ENCODE results near the gene GRM4.

The GRM4 gene

DNA sequence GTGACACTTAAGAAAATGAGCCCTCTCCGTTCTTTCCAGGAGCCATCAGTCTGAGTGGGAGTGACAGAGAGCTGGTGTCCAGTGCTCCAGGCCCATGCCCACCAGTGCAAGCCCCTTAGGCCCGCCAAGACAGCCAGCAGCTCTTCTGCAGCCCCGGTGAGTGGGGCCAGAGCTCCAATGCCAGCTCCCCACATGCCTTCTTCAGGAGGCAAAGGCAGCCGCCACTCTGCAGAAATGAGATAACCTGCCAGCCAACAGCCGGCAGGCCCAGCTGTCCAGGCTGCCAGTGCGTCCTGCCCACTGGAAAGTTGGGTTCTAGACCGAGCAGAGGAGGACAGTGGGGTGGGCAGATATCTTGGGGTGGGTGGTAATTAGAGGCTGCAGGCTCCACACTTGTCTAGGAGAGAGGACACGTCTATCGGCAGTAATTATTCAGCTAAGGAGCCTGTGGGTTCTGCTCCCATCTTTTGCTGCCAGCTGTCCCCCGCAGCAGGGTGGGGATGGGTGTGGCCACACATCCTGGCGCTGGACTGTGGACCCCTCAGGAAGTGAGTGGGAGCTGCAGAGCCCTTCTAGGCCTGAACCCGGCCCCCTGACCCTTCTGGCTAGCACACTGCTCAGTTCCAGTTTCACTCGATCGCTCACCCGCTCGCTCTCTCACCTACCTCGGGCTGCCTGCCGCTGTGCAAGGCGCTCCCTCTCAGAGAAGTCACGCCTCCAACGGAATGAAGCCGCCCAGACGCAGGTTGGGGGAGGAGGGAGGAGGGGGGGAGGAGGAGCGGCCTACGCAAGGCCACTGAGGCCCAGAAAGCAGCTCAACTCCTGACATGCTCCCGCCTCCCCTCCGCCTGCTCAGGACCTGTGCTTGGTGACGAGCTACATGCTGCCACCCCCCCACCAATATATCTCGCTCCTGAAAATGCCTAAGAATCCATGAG lies 3.6 kb downstream of the GRM4 start:
- DNase-seq: no peak

DNA sequence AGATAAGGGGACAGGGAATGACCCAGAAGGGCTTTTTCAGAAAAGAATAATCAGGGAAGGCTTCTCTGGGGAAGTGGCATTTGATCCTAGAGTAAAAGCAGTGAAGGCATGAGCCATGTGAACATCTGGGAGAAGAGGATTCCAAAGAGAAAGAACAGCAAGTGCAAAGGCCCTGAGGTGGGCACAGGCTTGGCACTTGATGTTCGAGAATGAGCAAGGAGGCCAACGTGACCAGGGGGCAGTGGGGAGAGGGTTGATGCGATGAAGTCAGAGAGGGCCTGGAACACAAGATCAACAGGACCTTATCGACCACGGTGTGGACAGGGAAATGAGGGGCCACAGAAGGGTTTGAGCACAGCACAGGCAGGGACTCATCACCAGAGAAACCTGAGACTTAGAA lies 5.8 kb downstream of the GRM4 start:
- no peak for DNase-seq

DNA sequence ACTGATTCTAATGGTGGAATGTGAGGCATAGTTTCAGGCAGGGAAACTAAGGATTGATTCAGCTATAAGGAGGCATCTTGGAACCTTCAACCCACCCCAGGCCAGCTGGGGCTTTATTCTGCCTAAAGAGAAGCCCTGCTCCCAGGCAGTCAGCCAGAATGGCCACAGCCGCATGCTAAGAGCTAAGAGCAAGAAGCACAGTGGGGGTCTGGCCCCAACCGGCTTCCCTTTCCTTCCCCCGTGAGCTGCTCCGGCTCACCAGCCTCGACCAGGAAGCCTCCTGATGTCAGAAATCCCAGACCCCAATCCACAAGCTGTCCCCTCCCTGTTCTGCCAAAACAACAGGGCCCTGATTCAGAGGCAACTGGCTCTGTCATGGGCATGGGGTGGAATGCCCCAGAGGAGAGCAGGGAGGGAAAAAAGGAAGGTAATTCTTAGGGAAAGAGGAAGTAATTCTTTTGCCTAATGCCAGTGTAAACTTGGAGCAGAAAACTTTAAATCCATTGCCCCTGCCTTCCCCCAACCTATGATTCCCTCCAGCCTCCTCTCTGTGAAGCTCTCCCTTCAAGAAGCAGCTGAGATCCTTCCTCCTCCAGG lies 6.9 kb downstream of the GRM4 start:
- no peak for DNase-seq

DNA sequence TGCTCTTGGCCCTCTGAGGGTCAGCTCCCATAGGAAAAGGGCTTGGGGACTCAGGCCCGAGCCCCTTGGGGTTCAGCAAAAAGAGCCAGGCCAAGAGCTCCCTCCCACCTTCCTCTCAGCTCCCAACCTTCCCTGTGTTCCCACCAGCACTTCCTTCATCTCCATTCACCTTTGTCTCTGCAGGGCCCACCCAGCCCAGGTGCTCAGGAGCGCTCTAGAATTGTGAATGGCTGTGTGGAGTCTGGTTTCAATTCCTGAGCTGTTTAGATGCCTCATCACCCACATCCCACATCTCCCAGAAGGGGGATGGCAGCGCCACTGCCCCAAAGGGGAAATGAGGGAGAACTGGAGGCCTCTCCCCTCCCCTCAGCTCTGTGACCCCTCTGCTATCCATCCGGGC lies 7.7 kb downstream of the GRM4 start:
- DNase-seq: no peak

DNA sequence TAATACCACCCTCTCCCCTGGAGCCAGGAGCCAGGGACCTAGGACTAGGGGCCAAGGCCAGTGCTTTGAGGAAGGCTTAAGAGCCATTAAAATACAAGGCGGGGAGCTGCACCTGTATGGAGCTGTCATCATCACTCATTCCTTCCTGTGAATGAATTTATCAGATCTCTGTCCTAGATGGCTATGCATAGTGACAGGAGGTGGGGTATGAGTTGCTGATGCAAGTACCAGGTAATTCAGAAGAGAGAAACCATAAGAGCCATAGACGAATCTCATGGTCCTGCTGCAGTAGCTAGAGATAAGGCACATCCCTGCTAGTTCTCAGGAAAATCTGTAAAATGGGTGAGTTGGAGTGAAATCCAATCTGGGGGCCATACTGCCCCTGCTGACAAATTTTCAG lies 10.3 kb downstream of the GRM4 start:
- no peak for DNase-seq

DNA sequence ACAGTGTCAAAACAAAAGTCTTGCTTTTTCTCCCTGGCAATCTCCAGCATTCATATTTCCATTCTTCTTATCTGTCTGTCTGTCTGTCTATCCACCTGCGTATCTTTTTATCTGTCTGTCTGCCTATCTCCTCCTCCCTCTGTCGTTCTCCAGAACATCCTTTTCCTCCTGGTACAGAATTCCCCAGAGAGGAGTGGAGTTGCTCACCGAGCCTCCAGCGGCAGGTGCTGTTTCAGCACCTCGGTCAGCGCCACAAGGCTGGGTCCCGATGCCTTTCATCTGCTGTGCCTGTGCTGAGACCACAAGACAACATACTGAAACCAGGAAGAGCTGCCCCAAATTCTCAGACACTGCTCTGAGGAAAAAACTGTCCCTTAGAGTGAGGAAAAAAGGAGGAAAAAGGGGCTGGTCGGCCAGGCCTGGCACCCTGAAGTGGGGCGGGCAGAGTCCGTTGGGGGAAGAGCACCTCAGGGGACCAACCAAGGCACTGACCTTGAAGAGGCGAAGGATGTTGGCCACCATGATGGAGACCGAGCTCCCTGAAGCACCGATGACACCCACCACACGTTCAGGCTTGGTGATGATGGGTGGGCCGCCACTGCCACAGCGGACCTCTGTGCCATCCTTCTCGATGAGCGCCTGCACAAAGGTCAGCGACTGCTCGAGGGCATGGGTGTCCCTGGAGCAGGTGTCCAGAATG lies 13.3 kb downstream of the GRM4 start:
- DNase-seq: no peak

DNA sequence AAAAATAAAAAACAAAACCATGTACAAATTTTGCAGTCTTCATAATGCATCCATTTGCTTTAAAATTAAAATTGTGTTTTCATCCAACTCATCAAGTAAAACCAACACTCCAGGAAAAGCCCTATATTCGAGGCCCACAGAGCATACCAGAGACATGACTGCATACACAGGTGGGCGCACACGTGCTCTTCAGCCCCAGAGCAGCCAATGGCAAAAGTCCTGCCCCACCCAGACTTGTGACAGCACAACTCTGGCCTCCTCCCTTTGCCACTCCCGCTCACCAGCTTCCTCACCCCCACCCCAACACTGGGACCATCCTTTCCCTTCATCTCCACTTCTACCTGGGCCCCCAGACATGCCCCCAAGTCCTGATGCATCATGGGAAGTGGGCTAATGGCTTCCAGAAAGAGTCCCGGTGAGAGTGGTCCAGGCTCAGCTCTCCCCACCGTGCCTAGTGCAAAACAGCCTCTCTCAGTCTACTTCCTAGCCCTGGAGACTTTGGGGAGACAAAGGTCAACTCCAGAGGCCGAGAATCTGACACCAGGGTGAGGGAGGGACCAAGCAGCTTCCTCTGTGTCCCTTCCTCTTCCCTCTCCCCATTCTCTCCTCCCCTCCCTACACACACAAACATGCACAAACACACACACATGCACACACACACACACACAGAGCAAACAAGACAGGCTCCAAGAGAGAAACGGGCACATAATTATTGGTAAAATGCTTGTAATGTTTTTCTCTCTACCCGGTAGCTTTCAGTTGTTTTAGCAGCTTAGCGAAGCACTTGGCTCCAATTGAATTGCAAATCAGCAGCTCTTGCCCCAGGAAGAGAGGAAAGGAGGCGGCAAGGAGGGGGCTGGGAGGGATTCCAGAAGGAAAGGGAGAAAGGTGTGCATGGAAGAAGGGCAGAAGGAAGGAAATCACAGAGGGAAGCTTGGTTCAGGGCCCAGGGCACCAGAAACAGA lies 14.3 kb downstream of the GRM4 start:
- no peak for DNase-seq

DNA sequence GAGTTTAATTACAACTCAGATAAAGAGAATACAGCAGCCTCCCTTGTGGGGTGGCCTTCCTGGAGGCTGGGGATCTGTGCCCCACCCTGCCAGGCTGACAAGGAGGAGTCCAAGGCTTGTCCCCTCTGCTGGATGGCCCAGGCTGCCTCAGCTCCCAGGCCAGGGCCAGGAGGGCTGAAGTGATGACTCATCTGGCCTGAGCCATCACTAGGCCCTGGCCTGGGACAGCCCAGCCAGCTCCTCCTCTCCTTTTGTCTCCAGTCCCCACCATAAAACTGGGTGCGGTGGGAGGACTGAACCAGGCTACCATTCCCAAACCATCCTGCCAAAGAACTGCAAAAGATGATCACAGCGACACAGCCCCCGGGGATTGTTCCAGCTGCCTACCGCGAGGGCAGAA lies 15.0 kb downstream of the GRM4 start:
- DNase-seq: no peak

DNA sequence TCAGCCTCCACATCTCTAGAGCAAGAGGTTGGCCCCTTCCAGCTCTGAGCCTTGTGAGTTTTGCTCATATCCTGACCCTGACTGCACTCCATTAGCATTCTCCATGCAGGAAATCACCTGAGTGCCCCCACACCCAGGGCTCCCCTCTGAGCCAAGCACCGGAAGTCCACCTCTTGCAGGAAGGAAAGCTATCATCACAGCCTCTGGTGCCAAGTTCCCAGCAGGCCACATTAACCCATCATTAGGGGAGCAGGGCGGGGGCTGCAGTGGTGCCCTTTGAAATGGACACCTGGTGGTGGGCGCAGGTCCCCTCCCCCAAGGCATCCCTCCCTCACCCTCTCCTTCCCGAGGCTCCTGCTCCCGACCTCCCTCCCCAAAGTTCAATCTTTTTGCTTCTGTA lies 16.1 kb downstream of the GRM4 start:
- DNase-seq: no peak

DNA sequence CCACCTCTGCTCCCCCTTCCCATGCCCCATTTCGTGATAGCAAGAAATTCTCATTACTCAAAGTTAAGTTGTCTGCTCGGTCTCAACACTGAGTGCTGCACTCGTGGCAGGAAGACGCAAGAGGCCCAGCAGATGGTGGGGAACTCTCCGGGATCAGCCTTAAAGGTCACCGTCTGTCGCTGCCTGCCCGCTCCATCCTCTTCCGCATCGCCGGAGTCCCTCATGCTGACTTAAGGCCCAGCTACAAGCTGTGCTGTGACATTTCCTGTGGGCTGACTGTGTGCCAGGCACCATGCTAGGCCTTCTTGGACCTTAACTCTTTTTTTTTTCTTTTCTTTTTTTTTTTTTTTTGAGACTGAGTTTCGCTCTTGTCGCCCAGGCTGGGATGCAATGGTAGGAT lies 17.8 kb downstream of the GRM4 start:
- no peak for DNase-seq

DNA sequence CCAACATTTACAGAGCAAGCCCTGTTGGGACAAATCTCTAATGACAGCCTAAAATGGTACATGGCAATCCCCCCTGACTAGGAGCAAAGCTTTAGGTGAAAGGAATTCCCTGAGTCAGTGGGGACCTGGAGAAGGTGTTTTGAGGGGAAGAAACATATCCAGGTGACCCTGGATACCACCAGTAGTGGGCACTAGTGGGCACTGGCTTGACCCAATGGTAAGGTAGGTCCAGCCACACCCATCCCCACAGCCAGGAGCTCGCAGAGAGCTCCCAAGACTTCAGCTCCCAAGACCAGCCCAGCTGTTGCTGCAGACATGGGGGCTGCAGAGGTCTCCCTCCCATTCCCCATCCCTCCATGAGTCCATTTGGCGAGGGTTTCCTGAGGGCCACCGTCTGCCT lies 19.5 kb downstream of the GRM4 start:
- no peak for DNase-seq

DNA sequence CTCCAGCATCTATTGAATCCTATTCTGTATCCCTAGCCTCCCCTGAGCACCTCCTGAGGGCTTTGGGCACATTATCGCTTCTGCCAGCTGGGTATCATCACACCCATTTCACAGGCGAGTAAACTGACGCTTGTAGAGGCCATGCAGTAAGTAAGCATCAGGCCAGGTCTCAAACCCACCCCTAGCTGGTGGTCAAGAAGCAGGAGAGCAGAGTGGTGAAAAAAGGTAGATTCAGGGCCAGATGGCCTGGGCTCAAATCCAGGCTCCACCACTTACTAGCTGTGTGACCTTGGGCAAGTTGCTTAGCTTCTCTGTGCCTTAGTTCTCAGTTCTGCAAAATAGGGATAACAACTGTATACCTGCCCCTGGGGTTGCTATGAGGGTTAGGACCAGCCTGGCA lies 19.9 kb downstream of the GRM4 start:
- no peak for DNase-seq

DNA sequence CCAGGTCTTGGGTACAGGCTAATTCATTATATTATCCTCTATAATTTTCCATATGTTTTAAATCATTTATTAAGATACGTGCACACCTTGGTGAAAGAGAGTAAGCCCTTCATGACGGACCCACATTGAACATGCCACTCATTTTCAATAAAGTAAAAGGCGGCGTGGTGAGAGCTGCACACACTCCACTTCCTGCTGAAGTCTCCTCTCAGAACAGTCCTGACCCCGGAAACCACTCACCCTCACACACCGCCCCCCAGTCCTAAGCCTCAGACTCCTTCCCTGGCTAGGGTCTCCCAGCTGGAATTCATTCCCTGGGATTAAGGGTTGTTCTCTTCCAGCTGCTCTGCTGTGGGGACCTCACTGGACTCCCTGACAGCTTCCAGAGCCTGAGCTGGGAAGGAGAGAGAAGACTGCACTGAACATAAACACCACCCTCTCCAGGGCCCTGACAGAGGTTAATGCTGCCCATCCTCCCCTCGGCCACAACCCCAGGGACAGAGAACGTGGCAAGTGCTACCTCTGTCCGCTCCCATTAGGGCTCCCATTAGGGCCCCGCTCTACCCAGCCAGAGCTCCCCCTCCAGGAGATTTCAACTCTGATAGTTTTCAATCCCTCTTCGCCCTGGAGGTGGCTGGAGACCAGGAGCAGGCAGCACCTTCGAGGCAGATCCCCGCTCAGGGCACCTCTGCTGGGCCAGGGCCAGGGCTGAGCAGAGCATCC lies 24.8 kb downstream of the GRM4 start:
- no peak for DNase-seq

DNA sequence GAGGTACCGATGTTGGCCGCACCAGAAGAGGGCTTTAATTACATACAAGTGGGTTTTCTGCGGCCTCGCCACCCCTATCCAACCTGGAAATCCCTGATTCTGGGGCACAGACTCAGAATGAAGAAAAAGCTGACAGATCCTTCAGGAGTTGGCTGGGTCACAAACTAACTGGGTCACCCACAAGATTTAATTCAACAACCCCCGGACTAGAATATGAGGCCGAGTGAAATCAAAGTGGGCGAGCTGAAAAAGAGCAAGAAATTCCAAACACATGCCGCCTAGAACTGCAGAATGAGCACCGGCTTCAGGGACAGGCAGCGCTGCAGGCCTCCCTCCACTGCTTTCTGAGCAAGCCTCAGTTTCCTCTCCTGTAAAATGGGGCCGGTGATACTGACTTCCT lies 30.0 kb downstream of the GRM4 start:
- DNase-seq: no peak

DNA sequence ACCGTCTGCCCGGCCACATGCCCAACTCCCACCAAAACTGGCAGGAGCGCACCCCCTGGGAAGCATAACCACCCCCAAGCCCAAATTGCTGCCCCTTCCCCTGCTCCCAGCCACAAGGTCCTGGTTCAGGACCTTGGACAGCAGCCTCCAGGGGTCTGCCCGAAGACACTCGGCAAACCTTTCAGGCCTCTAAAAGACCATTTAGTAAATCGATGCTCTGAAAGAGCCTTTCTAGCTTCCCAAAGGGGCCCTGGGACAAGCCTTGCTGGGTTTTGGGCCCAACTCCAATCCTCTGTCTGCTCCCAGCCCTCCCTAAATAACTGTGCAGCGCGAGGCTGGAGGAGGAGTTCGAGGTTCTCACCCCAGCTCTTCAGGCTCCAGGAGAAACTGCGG lies 30.5 kb downstream of the GRM4 start:
- DNase-seq: no peak

DNA sequence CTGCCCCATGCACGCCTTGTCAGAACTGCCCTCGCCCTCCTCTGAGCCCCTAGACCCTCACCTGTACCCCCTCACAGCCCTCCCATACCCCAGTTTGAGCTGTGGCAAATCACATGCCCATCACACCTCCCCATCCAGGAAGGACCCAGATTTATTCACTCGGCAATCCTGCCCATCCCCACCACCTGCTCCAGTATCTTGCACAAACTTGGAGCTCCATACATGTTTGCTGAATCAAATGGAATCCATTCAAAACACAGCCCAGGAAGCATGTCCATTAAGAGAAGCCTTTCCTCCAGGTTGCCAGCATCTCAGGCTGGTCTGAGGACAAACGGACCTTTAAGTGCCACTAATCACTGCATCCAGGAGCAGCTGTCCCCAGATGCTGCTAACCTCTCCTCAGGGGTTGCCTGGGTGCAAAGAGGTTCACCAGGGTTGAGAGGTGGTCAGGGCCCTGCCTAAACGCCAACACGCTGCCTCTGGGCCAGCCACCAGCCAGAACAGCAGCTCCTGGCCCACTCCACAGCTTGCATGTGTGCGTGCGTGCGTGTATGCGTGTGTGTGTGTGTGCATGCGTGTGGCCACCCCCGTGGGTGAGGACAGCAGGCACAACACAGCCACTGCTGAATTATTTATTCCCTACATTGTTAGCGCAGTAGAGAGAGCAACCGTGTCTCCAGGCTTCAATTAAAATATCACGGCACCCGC lies 31.0 kb downstream of the GRM4 start:
- no peak for DNase-seq

DNA sequence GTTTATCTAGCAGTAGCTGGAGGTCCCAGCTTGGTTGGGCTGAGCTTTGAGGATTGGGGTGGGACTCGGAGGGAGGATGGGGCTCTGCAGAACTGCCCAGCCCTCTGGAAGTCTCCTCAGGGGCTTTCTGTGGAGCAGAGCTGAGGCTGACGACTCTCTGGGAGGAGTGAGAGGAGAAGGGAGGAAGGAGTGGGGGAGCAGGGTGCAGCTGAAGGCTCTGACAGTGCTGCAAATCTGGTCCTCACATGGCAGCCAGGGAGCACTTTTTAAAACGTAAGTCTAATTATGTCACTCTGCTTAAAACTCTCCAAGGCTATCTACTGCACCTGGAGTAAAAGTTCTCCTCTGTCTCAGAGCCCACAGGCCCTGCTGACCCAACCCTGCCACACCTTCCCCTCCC lies 32.4 kb downstream of the GRM4 start:
- no peak for DNase-seq

DNA sequence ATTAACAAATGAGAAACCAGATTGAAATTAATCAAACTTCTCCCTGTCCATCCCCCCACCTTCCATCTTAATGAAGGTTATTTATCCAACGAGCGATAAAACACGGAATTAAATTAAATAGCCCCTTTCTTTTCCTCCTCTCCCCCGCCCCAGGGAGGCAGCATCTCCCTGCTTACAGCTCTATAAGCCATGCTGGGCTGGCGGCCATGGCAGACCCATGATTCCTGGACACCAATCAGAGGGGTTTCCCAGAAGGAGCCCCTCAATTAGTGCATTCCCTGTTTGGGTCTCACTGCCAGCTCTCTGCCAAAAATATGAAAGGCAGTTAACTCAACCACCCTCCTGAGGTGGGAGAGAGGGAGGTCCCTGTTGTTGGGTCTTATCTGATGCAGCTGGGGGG lies 33.8 kb downstream of the GRM4 start:
- no peak for DNase-seq

DNA sequence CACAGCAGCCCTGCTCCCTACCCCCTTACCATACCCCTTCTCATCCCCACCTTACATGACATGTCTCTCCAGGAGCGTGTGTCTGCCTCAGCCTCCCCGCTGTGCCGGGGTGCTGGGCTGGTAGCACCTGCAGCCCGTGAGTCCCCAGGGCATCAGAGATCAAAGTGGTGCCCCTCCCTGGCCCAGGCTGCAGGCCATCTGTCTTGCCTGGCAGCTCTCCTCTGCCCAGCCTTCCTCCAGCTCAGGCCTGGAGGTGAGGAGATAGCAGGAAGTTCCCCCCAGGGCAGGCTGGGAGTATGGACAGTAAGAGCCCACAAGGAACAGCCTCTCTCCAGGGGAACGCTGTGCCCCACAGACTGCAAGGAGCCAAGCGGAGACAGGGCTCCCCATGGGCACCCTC lies 35.3 kb downstream of the GRM4 start:
- no peak for DNase-seq

DNA sequence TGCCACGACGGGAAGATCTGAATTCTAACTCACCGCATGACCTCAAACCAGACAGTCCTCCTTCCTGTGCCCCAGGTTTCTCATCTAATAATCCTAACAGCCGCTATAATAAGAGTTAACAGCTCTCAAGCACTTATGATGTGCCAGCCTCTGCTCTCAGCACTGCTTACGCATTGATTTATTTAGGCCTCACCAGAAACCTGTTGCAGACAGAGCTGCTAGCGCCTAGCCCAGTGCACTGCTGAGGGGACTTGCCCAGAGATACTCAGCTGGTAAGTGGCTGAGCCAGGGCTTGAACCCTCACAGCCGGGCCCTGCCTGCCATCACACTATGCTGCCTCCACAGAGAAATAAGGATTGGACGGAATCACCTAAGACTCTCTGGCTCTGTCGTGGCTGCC lies 37.7 kb downstream of the GRM4 start:
- DNase-seq: no peak

DNA sequence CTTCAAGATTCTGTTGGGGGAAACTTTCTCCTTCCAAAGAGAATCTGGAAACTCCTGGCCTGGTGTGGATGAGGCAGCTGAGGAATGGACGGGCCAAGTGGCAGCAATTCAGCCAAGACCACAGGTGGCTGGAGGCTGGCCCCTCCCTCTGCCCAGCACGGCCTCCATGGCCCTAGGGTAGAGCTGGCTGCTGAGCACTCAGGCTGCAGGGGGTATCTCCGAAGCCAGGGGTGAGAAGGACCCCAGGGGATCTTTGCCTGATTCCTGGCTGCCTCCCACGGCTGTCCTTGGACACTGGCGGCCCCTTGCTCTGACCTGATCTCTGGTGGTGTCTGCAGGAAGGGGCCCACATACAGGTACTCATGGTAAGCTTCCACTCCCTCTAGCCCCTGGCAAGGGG lies 39.0 kb downstream of the GRM4 start:
- DNase-seq: no peak

DNA sequence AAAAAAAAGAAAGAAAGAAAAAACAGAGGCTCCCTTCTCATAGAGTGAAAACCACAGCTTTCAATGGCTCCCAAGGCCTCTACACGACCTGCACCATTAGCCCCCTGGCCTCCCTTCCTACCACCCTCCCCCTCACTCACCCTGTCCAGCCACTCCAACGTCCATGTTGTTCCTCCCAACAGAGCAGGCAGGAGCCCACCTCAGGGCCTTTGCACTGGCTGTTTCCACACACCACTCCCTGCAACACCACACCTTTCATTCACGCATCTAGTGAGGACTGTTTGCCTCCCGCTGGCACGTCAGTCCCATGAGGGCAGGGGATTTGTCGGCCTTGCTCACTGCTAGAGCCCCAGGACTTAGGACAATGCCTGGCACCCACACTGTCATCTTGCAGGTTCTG lies 39.5 kb downstream of the GRM4 start:
- DNase-seq: no peak
